GM19099 (cell line): Measurements from ENCODE around the gene BCAS4.
A peak's percentile ranks its signal among the peaks of the same experiment; 100 is the strongest.

Source experiments
- POLR2A ChIP-seq: IDR thresholded peaks from 3 replicates; pipeline ENCODE4 v1.6.1; 2011; ENCODE audit warnings: low read depth; ENCODE audit not compliant: insufficient read length; ENCODE audit errors: extremely low read depth

The BCAS4 gene

DNA sequence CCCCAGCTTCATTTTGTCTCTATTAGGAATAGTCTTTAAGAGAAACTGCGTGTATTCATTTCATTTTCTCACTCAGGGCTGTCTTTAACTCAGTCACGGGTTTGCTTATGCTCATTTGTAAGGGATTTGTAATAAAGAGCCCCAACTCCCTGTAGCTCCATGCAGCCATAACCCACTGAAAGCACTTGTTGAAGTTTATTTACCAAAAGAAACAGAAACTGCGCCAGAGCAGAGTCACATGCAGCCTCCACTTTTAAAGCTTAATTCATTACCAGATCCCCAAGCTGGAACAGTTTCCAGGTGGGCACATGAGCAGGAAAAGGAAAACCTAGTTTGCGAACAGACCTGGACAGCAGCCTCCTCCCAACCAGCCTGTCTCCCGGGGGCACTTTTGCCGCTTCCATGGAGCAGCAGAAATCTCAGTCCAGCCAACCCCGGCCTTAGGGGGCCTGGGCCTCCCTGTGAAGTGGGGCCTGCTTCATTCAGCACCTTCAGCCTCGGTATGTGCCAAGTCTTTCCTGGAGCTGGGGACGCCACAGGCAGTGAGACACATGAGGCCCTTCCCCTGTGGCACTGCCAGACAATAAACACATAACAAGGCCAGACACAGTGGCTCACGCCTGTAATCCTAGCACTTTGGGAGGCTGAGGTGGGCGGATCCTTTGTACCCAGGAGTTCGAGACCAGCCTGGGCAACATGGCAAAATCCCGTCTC is 4.5 kb downstream of the BCAS4 start:
- TF ChIP-seq POLR2A = no peak

DNA sequence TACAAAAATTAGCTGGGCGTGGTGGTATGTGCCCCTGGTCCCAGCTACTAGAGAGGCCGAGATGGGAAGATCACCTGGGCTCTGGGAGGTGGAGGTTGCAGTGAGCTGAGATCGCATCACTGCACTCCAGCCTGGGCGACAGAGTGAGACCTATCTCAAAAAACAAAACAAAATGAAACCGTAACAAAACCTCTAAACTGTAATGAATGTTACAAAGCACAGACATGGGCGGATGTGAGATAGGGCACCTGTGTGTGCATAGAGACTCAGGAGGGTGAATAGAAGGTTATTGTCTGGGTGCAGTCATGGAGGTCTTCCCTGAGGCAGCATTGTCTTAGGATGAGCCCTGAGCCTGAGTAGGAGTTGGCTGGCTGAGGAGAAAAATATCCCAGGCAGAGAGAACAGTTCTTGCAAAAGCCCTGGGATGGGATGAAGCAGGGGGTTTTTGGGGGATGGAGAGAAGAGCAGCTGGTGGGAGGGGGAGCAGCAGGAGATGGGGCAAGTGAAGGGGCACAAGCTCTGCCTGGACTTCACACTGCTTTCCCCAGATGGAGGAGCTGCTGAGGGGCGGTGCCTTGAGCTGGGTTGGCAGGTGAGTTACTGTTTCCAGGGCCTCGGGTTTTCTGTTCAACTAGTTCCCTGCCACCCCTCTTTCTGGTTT is 5.2 kb downstream of the BCAS4 start:
- TF ChIP-seq POLR2A = no peak

DNA sequence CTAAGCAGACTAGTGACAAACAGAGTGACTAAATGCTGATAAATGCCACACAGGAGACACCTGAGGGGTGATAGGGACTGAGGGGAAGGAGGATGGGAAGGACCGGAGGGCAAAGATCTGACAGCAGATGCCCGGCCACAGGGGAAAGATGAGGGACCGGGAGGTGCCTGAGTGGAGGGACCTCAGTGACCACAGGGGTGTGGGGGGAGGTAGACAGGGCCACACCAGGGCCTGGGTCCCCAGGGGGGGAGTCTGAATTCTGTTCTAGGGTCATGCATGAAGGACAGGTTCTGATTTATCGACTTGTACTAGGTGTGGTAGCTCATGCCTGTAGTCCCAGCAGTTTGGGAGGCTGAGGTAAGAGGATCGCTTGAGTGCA is 6.9 kb downstream of the BCAS4 start:
- no peak for TF ChIP-seq POLR2A

DNA sequence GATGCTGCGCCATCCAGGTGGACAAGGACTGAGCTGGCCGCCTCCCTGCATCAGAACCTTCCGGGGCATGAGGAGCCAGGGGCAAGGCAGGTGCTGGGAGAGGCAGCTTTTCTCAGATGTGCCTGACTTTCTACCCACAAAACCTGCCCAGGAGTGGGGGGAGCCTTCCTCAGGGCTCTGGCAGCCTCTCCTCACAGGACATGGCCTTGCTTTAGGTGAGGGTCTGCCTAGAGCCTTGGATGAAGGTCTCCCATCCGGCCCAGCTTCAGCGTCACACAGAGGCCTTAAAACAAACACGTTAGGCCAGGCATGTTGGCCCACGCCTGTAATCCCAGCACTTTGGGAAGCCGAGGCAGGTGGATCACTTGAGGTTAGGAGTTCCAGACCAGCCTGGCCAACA is 7.4 kb downstream of the BCAS4 start:
- no peak for TF ChIP-seq POLR2A

DNA sequence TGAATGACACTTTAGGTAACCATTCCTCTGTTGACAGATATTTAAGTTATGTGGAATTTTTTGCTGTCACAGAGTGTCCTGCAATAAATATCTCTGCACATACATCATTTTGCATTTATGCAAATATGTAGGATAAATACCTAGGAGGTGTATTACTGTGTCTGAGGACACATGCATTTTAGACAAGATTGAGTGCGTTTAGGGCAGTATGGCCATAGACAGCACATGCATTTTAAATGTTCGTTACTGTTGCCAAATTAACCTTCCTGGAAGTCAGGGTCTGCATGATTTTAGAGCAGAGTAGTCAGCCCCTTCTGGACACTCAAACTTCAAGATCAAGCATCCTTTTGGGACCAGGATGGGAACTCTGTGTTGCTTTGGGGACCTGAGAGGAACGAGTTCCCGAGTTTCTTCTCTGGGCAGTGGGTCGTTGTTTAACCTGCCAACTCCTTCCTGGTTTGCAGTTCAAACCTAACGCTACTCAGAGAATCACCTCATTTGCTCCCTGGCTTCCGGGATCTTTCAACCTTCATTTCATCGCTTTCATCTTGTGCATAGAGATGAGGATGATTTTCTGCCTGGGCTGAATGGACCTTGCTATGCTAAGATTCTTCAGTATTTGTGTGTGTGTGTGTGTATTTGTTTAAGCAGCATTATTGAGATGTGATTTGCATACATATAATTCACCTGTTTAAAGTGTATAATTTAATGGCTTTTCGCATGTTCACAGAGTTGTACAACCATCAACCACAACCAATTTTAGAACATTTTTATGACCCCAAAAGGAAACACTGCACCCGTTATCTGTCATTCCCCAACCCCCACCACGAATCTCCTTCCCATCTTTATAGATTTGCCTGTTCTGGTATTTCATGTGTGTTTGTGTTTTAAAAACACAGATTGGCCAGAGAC is 9.8 kb downstream of the BCAS4 start:
- peak; percentile 40 for TF ChIP-seq POLR2A

GRCh38 chr20:50805349-50805684 is 10.5 kb downstream of the BCAS4 start:
- no peak for TF ChIP-seq POLR2A

DNA sequence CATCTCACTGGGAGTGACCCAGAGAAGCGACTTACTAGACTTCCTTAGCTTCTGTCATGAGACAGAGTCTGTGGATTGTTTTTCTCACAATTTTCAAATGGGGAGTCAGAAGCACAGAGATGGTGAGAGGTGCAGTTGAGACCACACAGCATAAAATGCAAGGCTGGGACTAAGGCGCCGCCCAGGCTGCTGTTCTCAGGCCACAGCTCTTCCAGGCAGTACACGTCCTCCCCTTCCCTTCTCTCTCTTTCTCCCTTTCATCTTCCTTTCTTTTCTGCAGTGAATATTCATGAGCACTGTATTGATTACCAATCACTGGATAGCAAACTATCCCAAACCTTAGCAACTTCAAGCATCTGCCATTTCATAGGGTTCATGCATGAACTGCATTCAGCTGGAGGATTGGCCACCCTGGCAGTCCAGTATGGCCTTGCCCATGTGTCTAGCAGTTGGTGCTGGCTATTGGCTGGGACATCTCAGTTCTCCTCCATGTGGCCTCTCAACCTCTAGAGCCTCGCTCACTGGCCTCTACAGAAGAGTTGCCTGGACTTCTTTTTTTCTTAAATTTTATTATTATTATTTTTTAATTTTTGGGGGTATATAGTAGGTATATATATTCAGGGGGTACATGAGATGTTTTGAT is 11.4 kb downstream of the BCAS4 start:
- TF ChIP-seq POLR2A = no peak

GRCh38 chr20:50810063-50810462 is 15.2 kb downstream of the BCAS4 start:
- TF ChIP-seq POLR2A = no peak

GRCh38 chr20:50810842-50811241 is 16.0 kb downstream of the BCAS4 start:
- no peak for TF ChIP-seq POLR2A

- TF ChIP-seq POLR2A = no peak
Observed at GRCh38 chr20:50813101-50813643, 18.3 kb downstream of the BCAS4 start.

- TF ChIP-seq POLR2A = no peak
Observed at GRCh38 chr20:50813801-50814200, 18.9 kb downstream of the BCAS4 start.

- no peak for TF ChIP-seq POLR2A
Observed at GRCh38 chr20:50814438-50815161, 19.7 kb downstream of the BCAS4 start.

DNA sequence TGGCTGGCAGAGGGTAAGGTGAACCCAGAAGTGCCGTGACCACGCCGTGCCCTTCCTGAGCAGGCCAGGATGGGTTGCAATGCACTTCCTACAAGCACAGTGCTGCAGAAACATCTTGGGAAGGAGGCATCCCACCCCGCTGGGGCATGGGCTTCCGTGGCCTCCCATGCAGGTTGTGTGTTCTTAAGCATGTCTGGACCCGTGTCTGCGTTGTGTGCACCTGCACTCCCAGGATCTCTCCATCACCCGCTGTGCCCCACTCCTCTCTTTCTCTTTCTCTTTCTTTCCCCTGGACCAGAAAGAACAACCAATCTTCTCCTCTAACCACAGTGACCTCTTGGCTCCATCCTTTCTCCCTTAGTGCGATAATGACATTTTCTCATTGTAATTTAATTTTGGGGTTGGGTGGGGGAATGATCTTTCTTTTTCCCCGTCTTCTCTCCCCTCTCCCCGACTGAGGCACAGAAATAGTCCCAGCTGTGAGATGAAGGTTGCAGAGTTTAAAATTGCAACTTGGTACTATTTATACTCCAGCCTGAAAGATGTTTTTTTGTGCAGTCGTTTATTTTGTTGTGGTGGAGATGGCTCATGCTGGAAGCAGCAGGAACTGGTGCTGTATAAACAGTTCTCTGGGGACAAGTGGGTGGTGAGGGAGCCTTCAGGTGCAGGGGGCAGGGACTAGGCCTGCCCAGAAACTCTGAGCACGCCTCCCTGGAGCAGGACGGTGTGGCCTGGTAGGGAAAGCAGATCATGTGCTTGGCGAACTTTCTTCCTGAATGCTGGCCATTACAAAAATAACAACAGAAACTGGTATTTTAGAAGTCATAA is 20.5 kb downstream of the BCAS4 start:
- TF ChIP-seq POLR2A = no peak
